PC-9 (cell line): ENCODE measurements around the gene EGFL6. TPM values are rescaled to one million over a fixed set of nuclear protein-coding genes. Genes with fewer than 3 reads are reported as not detected.

Source experiments
- BruUV-seq: library from RNA; stranded (reverse); fragments of 400-500 nt; replicated peaks from 2 replicates; lab custom pipeline; 2021; lab: Mats Ljungman, UMichigan
- CTCF ChIA-PET: fragments of 300-600 bp; sonication (Branson Sonifier 250); formaldehyde crosslinking; loops from one replicate; lab custom pipeline; 2022; ENCODE audit warnings: antibody characterized with exemption; lab: Charles Lee
- POLR2A ChIA-PET: fragments of 300-600 bp; sonication (Branson Sonifier 250); formaldehyde crosslinking; loops from one replicate; lab custom pipeline; 2022; ENCODE audit warnings: antibody characterized with exemption; ENCODE audit not compliant: unreplicated experiment; lab: Charles Lee
- DNase-seq, 2 experiments: peaks; one replicate each; pipeline versions ENCODE4 v3.0.0 to v3.0.0-alpha.2; 2015 to 2022; ENCODE audit warnings: mixed read lengths in 1 of 2
- H2AFZ ChIP-seq: fragments of 200-600 bp; sonication (generic); 2 replicates; pipeline ENCODE4 v1.8.1; 2017; ENCODE audit warnings: antibody characterized with exemption
- H3F3A ChIP-seq: fragments of 200-600 bp; sonication (generic); 2 replicates; pipeline ENCODE4 v1.8.1; 2017; ENCODE audit warnings: antibody characterized with exemption, mild to moderate bottlenecking, low read depth; ENCODE audit not compliant: insufficient read depth
- H3K27ac ChIP-seq: fragments of 200-600 bp; sonication (generic); 2 replicates; pipeline ENCODE4 v1.6.1; 2016; ENCODE audit warnings: mixed run types
- H3K27me3 ChIP-seq: fragments of 200-600 bp; sonication (generic); 2 replicates; pipeline ENCODE4 v1.6.1; 2016; ENCODE audit warnings: low read depth, mixed run types; ENCODE audit not compliant: insufficient read depth
- H3K36me3 ChIP-seq: fragments of 200-600 bp; sonication (generic); 2 replicates; pipeline ENCODE4 v1.6.1; 2016; ENCODE audit warnings: low read depth, mixed run types
- H3K4me1 ChIP-seq: fragments of 200-600 bp; sonication (generic); replicated peaks from 2 replicates; pipeline ENCODE4 v1.6.1; 2016; ENCODE audit warnings: mixed run types; ENCODE audit not compliant: insufficient read depth
- H3K4me2 ChIP-seq: fragments of 200-600 bp; sonication (generic); 2 replicates; pipeline ENCODE4 v1.6.1; 2017; ENCODE audit warnings: mixed run types
- H3K4me3 ChIP-seq: fragments of 200-600 bp; sonication (generic); 2 replicates; pipeline ENCODE4 v1.6.1; 2016; ENCODE audit warnings: mixed run types
- H3K79me2 ChIP-seq: fragments of 200-600 bp; sonication (generic); 2 replicates; pipeline ENCODE4 v1.6.1; 2017; ENCODE audit warnings: low read depth, mixed run types
- H3K9me2 ChIP-seq: fragments of 200-600 bp; sonication (generic); 2 replicates; pipeline ENCODE4 v1.8.1; 2017; ENCODE audit warnings: mild to moderate bottlenecking; ENCODE audit not compliant: insufficient read depth
- H3K9me3 ChIP-seq: fragments of 200-600 bp; sonication (generic); 2 replicates; pipeline ENCODE4 v1.8.1; 2016; ENCODE audit warnings: low read depth; ENCODE audit not compliant: insufficient read depth
- H4K20me1 ChIP-seq: fragments of 200-600 bp; sonication (generic); 2 replicates; pipeline ENCODE4 v1.8.1; 2017; ENCODE audit not compliant: insufficient read depth
- EZH2 ChIP-seq: fragments of 200-600 bp; sonication (generic); IDR thresholded peaks from 2 replicates; pipeline ENCODE4 v1.8.0; 2017; ENCODE audit warnings: antibody characterized with exemption, low read depth
- intact Hi-C: fragments of 100-400 bp; cut with micrococcal nuclease; formaldehyde crosslinking; loops from one replicate; pipeline ENCODE4 v1.10.0; 2022; ENCODE audit not compliant: unreplicated experiment
- total RNA-seq: library from RNA; stranded (reverse); gene quantifications from 2 replicates; pipeline ENCODE4 v1.2.3, GENCODE V29; 2021
- TF ChIP-seq, protein P1 (sequence below): fragments of 200-600 bp; sonication (generic); conservative IDR thresholded peaks from 2 replicates; pipeline ENCODE4 v1.6.1; 2017; ENCODE audit warnings: mixed run types, antibody characterized with exemption, mild to moderate bottlenecking, moderate library complexity

Gene EGFL6
- total RNA-seq, 1 experiment from 2014 or later, result not detected

DNA sequence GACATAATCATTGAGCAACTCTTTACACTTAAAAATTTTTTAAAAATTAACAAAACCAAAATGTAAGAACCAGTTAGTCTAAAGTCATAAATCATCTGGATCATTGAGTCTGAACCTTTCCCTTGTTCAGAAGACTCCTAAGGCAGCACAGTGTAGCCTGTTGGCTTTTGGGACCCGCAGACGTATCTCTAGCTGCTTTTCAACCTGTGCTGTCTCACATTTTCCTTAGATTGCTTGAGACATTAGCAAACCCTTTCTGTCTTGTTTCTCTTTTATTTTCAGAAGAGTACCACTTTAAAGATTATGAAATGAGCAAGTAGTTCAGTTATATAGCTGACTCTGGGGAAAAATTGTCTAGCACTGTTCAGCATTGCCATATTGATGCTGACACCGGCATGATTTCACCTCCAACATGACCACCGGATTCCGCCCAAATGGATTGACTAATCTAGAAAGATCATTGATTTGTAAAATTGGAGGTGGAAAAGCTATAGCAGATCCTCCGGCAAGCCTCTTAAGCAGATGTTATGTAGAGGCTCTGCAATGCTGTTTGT is 92.4 kb downstream of the EGFL6 start:
- no peak for TF ChIP-seq EZH2
- TF ChIP-seq, protein P1, sequence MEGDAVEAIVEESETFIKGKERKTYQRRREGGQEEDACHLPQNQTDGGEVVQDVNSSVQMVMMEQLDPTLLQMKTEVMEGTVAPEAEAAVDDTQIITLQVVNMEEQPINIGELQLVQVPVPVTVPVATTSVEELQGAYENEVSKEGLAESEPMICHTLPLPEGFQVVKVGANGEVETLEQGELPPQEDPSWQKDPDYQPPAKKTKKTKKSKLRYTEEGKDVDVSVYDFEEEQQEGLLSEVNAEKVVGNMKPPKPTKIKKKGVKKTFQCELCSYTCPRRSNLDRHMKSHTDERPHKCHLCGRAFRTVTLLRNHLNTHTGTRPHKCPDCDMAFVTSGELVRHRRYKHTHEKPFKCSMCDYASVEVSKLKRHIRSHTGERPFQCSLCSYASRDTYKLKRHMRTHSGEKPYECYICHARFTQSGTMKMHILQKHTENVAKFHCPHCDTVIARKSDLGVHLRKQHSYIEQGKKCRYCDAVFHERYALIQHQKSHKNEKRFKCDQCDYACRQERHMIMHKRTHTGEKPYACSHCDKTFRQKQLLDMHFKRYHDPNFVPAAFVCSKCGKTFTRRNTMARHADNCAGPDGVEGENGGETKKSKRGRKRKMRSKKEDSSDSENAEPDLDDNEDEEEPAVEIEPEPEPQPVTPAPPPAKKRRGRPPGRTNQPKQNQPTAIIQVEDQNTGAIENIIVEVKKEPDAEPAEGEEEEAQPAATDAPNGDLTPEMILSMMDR, result no peak
- Histone ChIP-seq H3K4me2 (no peak overlapping the region), H3K9me3 (no peaks in the 10 kb centered on the region), H3K27me3 (no peaks in the 10 kb centered on the region), H3K9me2 (no peaks in the 10 kb centered on the region), H2AFZ (no peak overlapping the region), H4K20me1 (no peaks in the 10 kb centered on the region), H3F3A (peaks cover 13% of the 10 kb centered on the region), H3K4me1 (peaks cover 16% of the 10 kb centered on the region), H3K36me3 (no peaks in the 10 kb centered on the region), H3K27ac (no peak overlapping the region), H3K4me3 (no peak overlapping the region), H3K79me2 (no peaks in the 10 kb centered on the region)
- ChIA-PET CTCF (interaction anchor here (0.7 to 1.3 kb wide), 2 partner anchors 26 to 73 kb away, joined by 3 read pairs; no protein-coding TSS in a partner anchor), POLR2A (no interaction called here)
- no TSS peak for BruUV-seq
- DNase-seq, result no peak
- intact Hi-C loops, result no loop called here

DNA sequence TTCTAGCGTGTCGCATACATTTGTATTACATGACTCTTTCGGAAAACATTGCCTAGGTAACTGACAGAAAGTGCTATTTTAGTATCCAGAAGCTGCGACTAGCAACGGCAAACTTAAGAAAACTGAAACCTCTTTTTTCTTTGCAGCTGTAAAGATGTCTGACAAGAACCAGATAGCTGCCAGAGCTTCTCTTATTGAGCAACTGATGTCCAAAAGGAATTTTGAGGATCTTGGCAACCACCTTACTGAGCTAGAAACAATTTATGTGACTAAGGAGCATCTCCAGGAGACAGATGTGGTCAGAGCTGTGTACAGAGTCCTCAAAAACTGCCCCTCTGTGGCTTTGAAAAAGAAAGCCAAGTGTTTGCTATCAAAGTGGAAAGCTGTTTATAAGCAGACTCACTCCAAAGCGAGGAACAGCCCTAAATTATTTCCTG is 93.0 kb downstream of the EGFL6 start:
- peaks cover 22% of the 10 kb centered on the region for H3K4me1 ChIP-seq
- H2AFZ ChIP-seq, result no peak overlapping the region
- DNase-seq, result no peak
- no peak overlapping the region for H3K27ac ChIP-seq
- H3F3A ChIP-seq, result peaks cover 13% of the 10 kb centered on the region
- intact Hi-C loops, result no loop called here
- H3K9me3 ChIP-seq, result no peaks in the 10 kb centered on the region
- no peak overlapping the region for H3K4me2 ChIP-seq
- H3K9me2 ChIP-seq, result no peaks in the 10 kb centered on the region
- no peaks in the 10 kb centered on the region for H3K36me3 ChIP-seq
- TF ChIP-seq, protein P1, result no peak
- TF ChIP-seq EZH2, result no peak
- CTCF ChIA-PET, result interaction anchor here (0.7 to 1.3 kb wide), 2 partner anchors 27 to 73 kb away, joined by 3 read pairs; no protein-coding TSS in a partner anchor
- H3K4me3 ChIP-seq, result no peak overlapping the region
- BruUV-seq, result no TSS peak
- POLR2A ChIA-PET, result no interaction called here
- H4K20me1 ChIP-seq, result no peaks in the 10 kb centered on the region
- H3K79me2 ChIP-seq, result no peaks in the 10 kb centered on the region
- no peaks in the 10 kb centered on the region for H3K27me3 ChIP-seq

DNA sequence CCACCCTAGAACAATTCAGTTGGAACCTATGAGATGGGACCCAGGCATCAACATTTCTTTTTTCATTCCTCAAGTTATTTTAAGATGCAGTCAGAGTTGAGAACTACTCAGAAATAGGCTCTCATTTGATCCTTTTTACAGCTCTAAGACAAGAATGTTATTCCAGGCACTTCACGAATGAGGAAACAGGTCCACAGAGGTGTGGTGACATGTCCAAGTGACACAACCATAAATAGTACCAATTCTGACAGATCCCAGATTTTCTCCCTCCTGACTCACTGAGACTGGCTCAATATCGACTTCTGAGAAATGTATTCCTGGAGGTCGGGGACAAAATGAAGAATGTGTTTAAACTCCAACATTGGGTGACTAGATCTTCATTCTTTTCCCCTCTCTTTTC is 94.6 kb downstream of the EGFL6 start:
- Histone ChIP-seq H3K79me2 (no peaks in the 10 kb centered on the region), H3K4me2 (no peak overlapping the region), H3K9me2 (no peaks in the 10 kb centered on the region), H3K36me3 (no peaks in the 10 kb centered on the region), H3K4me1 (peaks cover 35% of the 10 kb centered on the region), H3K27ac (no peak overlapping the region), H3K27me3 (no peaks in the 10 kb centered on the region), H4K20me1 (no peaks in the 10 kb centered on the region), H2AFZ (no peak overlapping the region), H3K9me3 (no peaks in the 10 kb centered on the region), H3K4me3 (no peak overlapping the region), H3F3A (peaks cover 21% of the 10 kb centered on the region)
- intact Hi-C loops, result no loop called here
- CTCF ChIA-PET, result no interaction called here
- no TSS peak for BruUV-seq
- no peak for DNase-seq
- POLR2A ChIA-PET, result no interaction called here
- TF ChIP-seq, protein P1, result no peak
- TF ChIP-seq EZH2, result no peak
